CD4-positive, CD25-positive, alpha-beta regulatory T cell (primary cell): ENCODE measurements around the gene NOX5. TPM values are rescaled to one million over a fixed set of nuclear protein-coding genes. Genes with fewer than 3 reads are reported as not detected.

Experiments
- ATAC-seq, 2 donors: fragments of 150-1000 bp; cut with Tn5 transposase; one replicate each; pipeline ENCODE4 v1.10.0; 2021; ENCODE audit warnings: low read depth in 2 of 2, moderate number of reproducible peaks in 2 of 2, moderate library complexity in 1 of 2
- DNase-seq, 3 donors: peaks; one replicate each; pipeline versions ENCODE4 v3.0.0 to v3.0.0-alpha.2; 2012 to 2022; ENCODE audit warnings: mixed read lengths in 1 of 3
- H3K27ac ChIP-seq: one replicate; pipeline ENCODE4 v1.7.0; 2013; ENCODE audit warnings: mild to moderate bottlenecking, low read length; ENCODE audit not compliant: insufficient read depth, poor library complexity, severe bottlenecking
- H3K27me3 ChIP-seq: one replicate; pipeline ENCODE4 v1.7.0; 2013; ENCODE audit warnings: low read length; ENCODE audit not compliant: control insufficient read depth, insufficient read depth
- H3K36me3 ChIP-seq: one replicate; pipeline ENCODE4 v1.7.0; 2013; ENCODE audit warnings: mild to moderate bottlenecking, low read length, moderate library complexity; ENCODE audit not compliant: control insufficient read depth, insufficient read depth
- H3K4me1 ChIP-seq: 2 replicates; pipeline ENCODE4 v1.7.0; 2013; ENCODE audit warnings: mild to moderate bottlenecking, low read length; ENCODE audit not compliant: insufficient read depth, control insufficient read depth, poor library complexity, severe bottlenecking
- H3K4me3 ChIP-seq: one replicate; pipeline ENCODE4 v1.7.0; 2013; ENCODE audit warnings: low read depth, mild to moderate bottlenecking, low read length, moderate library complexity
- H3K9me3 ChIP-seq, 2 experiments: 1 replicate in 1 of 2; 2 replicates in 1 of 2; pipeline ENCODE4 v1.7.0; 2013; ENCODE audit warnings: low read length in 2 of 2, mild to moderate bottlenecking in 1 of 2, moderate library complexity in 1 of 2; ENCODE audit not compliant: control insufficient read depth in 2 of 2
- H3K27ac Mint-ChIP-seq, 3 donors: one replicate each; pipeline ENCODE4 v1.8.0; 2020 to 2022; ENCODE audit warnings: mild to moderate bottlenecking in 3 of 3, mixed read lengths in 3 of 3, moderate library complexity in 2 of 3
- H3K27me3 Mint-ChIP-seq: one replicate; pipeline ENCODE4 v1.8.0; 2022; ENCODE audit warnings: mild to moderate bottlenecking, mixed read lengths
- H3K36me3 Mint-ChIP-seq: one replicate; pipeline ENCODE4 v1.8.0; 2020; ENCODE audit warnings: mixed read lengths
- H3K4me1 Mint-ChIP-seq, 4 donors: one replicate each; pipeline ENCODE4 v1.8.0; 2020 to 2022; ENCODE audit warnings: mixed read lengths in 4 of 4, mild to moderate bottlenecking in 1 of 4
- H3K4me3 Mint-ChIP-seq, 4 donors: one replicate each; pipeline ENCODE4 v1.8.0; 2020 to 2022; ENCODE audit warnings: mild to moderate bottlenecking in 4 of 4, mixed read lengths in 4 of 4, moderate library complexity in 3 of 4
- H3K9me3 Mint-ChIP-seq, 7 donors: one replicate each; pipeline ENCODE4 v1.8.0; 2020 to 2022; ENCODE audit warnings: mixed read lengths in 7 of 7, mild to moderate bottlenecking in 3 of 7, moderate library complexity in 2 of 7
- polyA plus RNA-seq, 4 donors: library from polyadenylated mRNA; unstranded; fragments of 300-500 nt; fragmentation: Illumina TruSeq; gene quantifications; one replicate each; pipeline ENCODE4 v1.2.3, GENCODE V29; 2021
- total RNA-seq: library from RNA; stranded (reverse); gene quantifications from one replicate; pipeline ENCODE4 v1.2.3, GENCODE V29; 2022

Gene NOX5
- total and polyA plus RNA-seq, 5 donors from 2014 or later, result not detected

DNA sequence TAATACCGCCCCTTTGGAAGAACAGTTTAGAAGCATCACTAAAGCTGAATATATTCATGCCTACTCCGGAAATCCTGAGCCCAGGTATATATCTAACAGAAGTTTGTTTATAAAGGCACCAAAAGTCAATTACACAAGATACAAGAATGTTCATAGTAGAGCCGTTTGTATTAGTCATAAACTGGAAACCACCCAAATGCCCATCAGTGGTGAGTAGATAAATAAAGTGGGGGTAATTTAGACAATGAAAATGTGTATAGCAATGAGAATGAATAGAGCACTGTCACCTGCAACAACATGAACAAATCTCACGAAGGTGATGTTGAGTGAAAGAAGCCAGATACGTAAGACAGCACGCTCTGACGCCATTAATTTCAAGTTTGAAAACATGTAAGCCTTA, 77.7 kb downstream of the NOX5 start:
- H3K27ac ChIP-seq, result no peak overlapping the region
- H3K27me3 ChIP-seq, result no peaks in the 10 kb centered on the region
- Mint-ChIP-seq H3K4me3 (peak overlapping the region in 1 of 4 donors; percentile 45), H3K36me3 (peaks cover 3% of the 10 kb centered on the region), H3K27ac (peak overlapping the region in 1 of 3 donors; percentile 24), H3K9me3 (peaks cover 0 to 3% (median 0%) of the 10 kb centered on the region in 7 donors), H3K27me3 (no peaks in the 10 kb centered on the region), H3K4me1 (peaks cover 5 to 22% (median 12%) of the 10 kb centered on the region in 4 donors)
- no peak for DNase-seq
- no peaks in the 10 kb centered on the region for H3K9me3 ChIP-seq
- no peaks in the 10 kb centered on the region for H3K36me3 ChIP-seq
- H3K4me3 ChIP-seq, result no peak overlapping the region
- no peaks in the 10 kb centered on the region for H3K4me1 ChIP-seq
- no peak for ATAC-seq

DNA sequence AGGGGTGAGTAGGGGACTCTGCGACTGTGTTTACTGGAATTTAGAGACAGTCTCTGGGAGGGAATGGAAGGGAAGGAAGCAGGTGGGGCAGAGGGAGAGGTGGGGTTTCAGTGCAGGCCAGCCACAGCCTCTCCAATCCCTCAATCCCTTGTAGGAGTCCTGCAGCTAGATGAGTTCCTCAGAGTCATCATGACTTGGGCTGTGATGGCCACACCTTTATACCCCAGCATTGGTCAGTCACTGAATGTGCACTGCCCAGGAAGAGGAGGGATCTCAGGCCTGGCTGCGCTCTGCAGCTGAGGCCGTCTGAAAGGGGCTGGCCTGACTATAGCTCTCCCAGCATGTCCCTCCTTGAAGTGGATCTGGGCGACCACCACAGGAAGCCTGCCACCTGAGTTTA, 78.6 kb downstream of the NOX5 start:
- no peaks in the 10 kb centered on the region for H3K27me3 ChIP-seq
- Mint-ChIP-seq H3K9me3 (peaks cover 0 to 3% (median 0%) of the 10 kb centered on the region in 7 donors), H3K36me3 (no peaks in the 10 kb centered on the region), H3K27ac (no peak overlapping the region), H3K4me1 (peaks cover 5 to 22% (median 11%) of the 10 kb centered on the region in 4 donors), H3K27me3 (no peaks in the 10 kb centered on the region), H3K4me3 (no peak overlapping the region)
- H3K4me1 ChIP-seq, result no peaks in the 10 kb centered on the region
- H3K36me3 ChIP-seq, result no peaks in the 10 kb centered on the region
- ATAC-seq (no peak), DNase-seq (no peak)
- H3K4me3 ChIP-seq, result no peak overlapping the region
- H3K27ac ChIP-seq, result no peak overlapping the region
- no peaks in the 10 kb centered on the region for H3K9me3 ChIP-seq

DNA sequence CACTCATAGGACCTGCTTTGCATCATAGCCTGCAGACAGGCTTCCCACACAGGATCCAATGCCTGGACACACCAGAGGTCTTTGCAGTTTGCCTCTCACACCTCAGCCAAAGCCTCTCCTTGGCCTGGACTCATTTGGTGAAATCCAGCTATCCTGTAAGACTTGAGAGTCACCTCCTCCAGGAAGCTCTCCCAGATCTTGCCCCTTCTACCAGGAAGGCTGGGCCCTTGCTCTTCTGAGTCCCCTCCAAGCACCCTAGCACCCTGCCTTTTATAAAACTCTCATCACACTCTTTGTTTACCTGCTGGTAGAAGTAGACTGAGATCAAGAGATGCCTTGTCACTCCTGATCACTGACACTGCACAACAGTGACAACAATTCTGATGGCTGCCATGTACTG, 79.1 kb downstream of the NOX5 start:
- H3K27me3 Mint-ChIP-seq, result no peaks in the 10 kb centered on the region
- no peak for ATAC-seq
- H3K4me3 ChIP-seq, result no peak overlapping the region
- peaks cover 3 to 22% (median 9%) of the 10 kb centered on the region in 4 donors for H3K4me1 Mint-ChIP-seq
- H3K27ac Mint-ChIP-seq, result peak overlapping the region in 1 of 3 donors; percentile 70
- H3K4me1 ChIP-seq, result no peaks in the 10 kb centered on the region
- H3K36me3 Mint-ChIP-seq, result no peaks in the 10 kb centered on the region
- no peaks in the 10 kb centered on the region for H3K27me3 ChIP-seq
- H3K9me3 ChIP-seq, result no peaks in the 10 kb centered on the region
- H3K4me3 Mint-ChIP-seq, result no peak overlapping the region
- no peaks in the 10 kb centered on the region for H3K36me3 ChIP-seq
- peaks cover 0 to 3% (median 0%) of the 10 kb centered on the region in 7 donors for H3K9me3 Mint-ChIP-seq
- no peak overlapping the region for H3K27ac ChIP-seq
- DNase-seq, result no peak

DNA sequence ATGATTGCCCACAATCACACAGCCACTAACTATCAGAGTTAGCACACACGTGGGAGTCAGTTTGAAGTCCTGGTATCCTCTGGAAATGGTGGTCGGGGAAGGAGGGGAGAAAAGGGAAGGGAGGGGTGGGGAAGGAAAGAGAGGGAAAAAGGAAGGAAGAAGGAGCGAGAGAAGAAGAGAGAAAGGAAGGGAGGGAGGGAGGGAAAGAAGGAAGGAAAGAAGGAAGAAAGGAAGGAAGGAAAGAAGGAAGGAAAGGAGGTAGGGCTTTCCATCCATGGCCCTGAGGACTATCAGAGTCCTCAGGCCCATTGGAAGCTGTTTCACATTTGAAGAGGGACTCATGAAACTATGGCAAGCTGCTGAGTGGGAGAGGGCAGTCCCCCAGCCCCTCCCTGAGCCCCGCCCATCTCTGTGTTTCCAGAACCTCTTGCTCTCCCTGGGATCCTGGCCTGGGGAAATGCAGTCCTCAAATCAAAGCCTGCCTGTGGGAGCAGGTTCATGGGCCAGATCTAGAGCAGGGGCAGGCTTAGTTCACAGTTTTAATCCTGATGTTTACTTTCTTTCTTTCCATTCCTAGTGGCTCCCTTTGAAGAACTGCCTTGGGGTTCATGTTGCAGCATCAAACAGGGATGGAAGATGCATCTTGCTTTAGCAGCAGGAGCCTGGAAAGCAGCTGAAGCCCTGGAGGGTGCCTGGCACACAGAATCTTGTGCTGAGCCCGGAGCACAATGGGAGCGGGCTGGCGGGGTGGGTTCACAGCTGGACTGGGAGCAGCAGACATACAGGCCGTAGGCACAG, 79.8 kb downstream of the NOX5 start:
- Histone ChIP-seq H3K27me3 (no peaks in the 10 kb centered on the region), H3K27ac (no peak overlapping the region), H3K36me3 (no peaks in the 10 kb centered on the region), H3K4me1 (no peaks in the 10 kb centered on the region), H3K4me3 (no peak overlapping the region), H3K9me3 (no peaks in the 10 kb centered on the region)
- H3K27ac Mint-ChIP-seq, result no peak overlapping the region
- DNase-seq (no peak), ATAC-seq (no peak)
- H3K36me3 Mint-ChIP-seq, result no peaks in the 10 kb centered on the region
- H3K27me3 Mint-ChIP-seq, result no peaks in the 10 kb centered on the region
- H3K9me3 Mint-ChIP-seq, result peaks cover 0 to 3% (median 0%) of the 10 kb centered on the region in 7 donors
- H3K4me1 Mint-ChIP-seq, result peaks cover 0 to 22% (median 8%) of the 10 kb centered on the region in 4 donors
- no peak overlapping the region for H3K4me3 Mint-ChIP-seq

DNA sequence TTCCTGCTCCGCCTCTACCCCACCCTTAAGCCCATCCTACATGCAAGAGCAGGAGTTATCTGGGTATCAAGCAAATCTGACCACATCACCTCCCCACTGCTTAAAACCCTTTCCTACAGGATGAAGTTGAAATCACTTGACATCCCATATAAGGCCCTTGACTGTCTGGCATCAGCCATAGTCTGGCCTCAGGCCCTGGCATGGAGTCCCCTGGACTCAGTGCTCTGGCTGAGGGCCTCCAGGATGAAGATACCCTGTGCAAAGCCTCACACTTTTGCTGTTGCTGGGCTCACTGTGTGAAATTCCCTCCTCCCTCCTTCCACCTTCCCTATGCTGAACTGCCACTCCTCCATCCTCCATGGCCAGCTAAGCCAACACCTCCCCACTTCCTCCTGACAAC, 80.8 kb downstream of the NOX5 start:
- no peaks in the 10 kb centered on the region for H3K4me1 ChIP-seq
- Mint-ChIP-seq H3K4me3 (no peak overlapping the region), H3K36me3 (no peaks in the 10 kb centered on the region), H3K4me1 (peaks cover 0 to 20% (median 7%) of the 10 kb centered on the region in 4 donors), H3K9me3 (peaks cover 0 to 3% (median 0%) of the 10 kb centered on the region in 7 donors), H3K27ac (peak overlapping the region in 1 of 3 donors; percentile 5), H3K27me3 (no peaks in the 10 kb centered on the region)
- H3K27ac ChIP-seq, result no peak overlapping the region
- no peak for ATAC-seq
- no peak overlapping the region for H3K4me3 ChIP-seq
- no peaks in the 10 kb centered on the region for H3K36me3 ChIP-seq
- DNase-seq, result no peak
- H3K27me3 ChIP-seq, result no peaks in the 10 kb centered on the region
- H3K9me3 ChIP-seq, result no peaks in the 10 kb centered on the region

DNA sequence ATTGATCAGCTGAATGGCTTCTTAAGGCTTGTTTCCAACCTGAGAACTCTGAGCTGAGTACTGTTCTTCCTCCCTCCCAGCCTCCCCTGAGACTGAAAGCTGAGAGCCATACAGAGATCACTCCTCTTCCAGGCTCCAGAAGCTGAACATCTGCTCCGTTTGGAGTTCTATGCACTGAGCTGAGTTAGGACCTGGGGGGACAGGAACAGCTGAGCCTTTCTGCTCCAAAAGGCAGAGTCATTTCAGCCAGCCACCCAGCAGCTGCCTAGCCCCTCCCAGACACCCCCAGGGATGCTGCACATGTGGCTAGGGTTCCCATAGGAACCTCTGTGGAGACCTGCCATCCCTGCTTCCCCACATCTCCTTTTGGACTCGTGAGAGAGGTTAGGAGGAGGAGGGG, 81.7 kb downstream of the NOX5 start:
- no peaks in the 10 kb centered on the region for H3K36me3 Mint-ChIP-seq
- no peak for ATAC-seq
- H3K27me3 Mint-ChIP-seq, result no peaks in the 10 kb centered on the region
- Histone ChIP-seq H3K36me3 (no peaks in the 10 kb centered on the region), H3K27ac (no peak overlapping the region), H3K9me3 (no peaks in the 10 kb centered on the region), H3K27me3 (no peaks in the 10 kb centered on the region), H3K4me1 (no peaks in the 10 kb centered on the region), H3K4me3 (no peak overlapping the region)
- H3K27ac Mint-ChIP-seq, result peak overlapping the region in 1 of 3 donors; percentile 71
- no peak for DNase-seq
- no peak overlapping the region for H3K4me3 Mint-ChIP-seq
- H3K4me1 Mint-ChIP-seq, result peaks cover 0 to 16% (median 9%) of the 10 kb centered on the region in 4 donors
- H3K9me3 Mint-ChIP-seq, result peaks cover 0 to 3% (median 0%) of the 10 kb centered on the region in 7 donors

DNA sequence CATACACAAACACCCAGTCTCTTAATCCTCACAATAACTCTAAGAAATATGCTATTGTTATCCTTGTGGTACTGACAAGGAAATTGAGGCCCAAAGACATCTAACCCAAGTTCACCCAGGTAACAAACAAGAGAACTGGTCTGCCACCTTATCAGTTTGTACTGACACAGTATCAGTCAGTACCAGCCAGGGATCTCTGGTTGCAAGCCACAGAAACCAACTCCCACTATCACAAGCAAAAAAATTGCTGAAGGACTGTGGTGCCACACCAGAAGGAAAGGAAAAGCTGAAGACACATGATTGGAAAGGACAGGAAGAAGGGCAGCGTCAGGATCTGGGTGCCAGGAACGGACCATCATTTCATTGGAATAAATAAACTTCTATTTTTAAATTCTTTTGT, 82.1 kb downstream of the NOX5 start:
- Mint-ChIP-seq H3K4me3 (no peak overlapping the region), H3K27me3 (no peaks in the 10 kb centered on the region), H3K27ac (peak overlapping the region in 1 of 3 donors; percentile 71), H3K36me3 (no peaks in the 10 kb centered on the region), H3K4me1 (peaks cover 0 to 15% (median 9%) of the 10 kb centered on the region in 4 donors), H3K9me3 (peaks cover 0 to 3% (median 0%) of the 10 kb centered on the region in 7 donors)
- Histone ChIP-seq H3K4me3 (no peak overlapping the region), H3K36me3 (no peaks in the 10 kb centered on the region), H3K27me3 (no peaks in the 10 kb centered on the region), H3K27ac (no peak overlapping the region), H3K9me3 (no peaks in the 10 kb centered on the region), H3K4me1 (no peaks in the 10 kb centered on the region)
- ATAC-seq (no peak), DNase-seq (no peak)

DNA sequence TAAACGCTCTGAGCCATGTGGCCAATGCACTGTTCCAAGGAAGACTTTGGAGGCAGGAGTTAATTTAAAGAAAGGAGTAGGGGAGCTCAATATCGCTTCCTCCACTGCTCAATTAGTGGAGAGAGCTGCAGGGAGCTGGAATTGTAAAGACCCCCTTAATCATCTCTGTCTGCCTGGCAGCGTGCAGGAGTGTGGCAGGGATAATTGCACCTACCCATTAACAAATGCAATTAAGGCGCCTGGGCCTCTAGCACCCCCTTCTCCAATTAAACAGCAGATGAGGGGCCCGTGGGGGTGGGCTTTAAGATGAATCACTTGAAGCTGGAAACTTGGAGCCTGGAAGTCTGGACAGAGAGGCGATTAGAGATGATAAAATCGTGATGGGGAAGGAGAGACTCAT, 84.3 kb downstream of the NOX5 start:
- H3K27me3 Mint-ChIP-seq, result no peaks in the 10 kb centered on the region

More for the DNA sequence above, 84.3 kb downstream of the NOX5 start:
- Mint-ChIP-seq H3K27ac (no peak overlapping the region), H3K4me1 (peaks cover 6 to 27% (median 17%) of the 10 kb centered on the region in 4 donors), H3K36me3 (no peaks in the 10 kb centered on the region), H3K9me3 (peaks cover 0 to 3% (median 0%) of the 10 kb centered on the region in 7 donors), H3K4me3 (no peak overlapping the region)
- H3K4me1 ChIP-seq, result peaks cover 17% of the 10 kb centered on the region
- no peak overlapping the region for H3K27ac ChIP-seq
- no peaks in the 10 kb centered on the region for H3K27me3 ChIP-seq
- DNase-seq (no peak), ATAC-seq (no peak)
- no peak overlapping the region for H3K4me3 ChIP-seq
- no peaks in the 10 kb centered on the region for H3K9me3 ChIP-seq
- H3K36me3 ChIP-seq, result no peaks in the 10 kb centered on the region
